Measurements from ENCODE around the gene LYRM7.
"Not testable (repeated sequence)": the region's sequence is repeated elsewhere in the genome, so short reads cannot be mapped to it uniquely, and the experiment has no call there.

LYRM7 gene

DNA sequence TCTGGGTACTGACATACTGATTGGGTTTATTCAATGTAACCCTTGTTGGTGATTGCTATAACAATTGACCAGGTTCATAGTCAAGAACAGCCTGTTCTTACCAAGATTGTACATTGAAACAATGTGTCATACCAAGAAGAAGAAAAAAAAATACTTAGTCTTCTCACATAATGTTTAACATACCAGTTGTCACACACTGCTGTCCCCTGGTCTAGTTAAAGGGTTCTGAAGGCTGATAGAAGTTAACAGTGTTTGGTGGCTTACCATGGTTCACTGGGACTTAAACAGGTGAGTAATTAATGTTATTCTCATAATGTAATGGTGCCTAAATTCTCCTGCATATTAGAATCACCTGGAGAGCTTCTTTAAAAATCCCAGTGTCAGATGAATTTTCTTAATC lies 74.6 kb downstream of the LYRM7 start:
- Histone ChIP-seq H3K4me3 (ENCODE audit: insufficient read length, low read depth) (no peak overlapping the region), H3K9me3 (ENCODE audit: insufficient read depth, low read length) (no peaks in the 10 kb centered on the region), H3K36me3 (ENCODE audit: insufficient read depth, insufficient read length, low read length) (no peaks in the 10 kb centered on the region), H3K27me3 (ENCODE audit: insufficient read depth, insufficient read length) (no peaks in the 10 kb centered on the region), H3K9ac (ENCODE audit: insufficient read length, low read depth) (no peak overlapping the region), H3K4me1 (ENCODE audit: insufficient read depth, insufficient read length) (no peaks in the 10 kb centered on the region)
- DNase-seq (ENCODE audit: low read depth, low spot score): no peak
- TF ChIP-seq YY1 (IDR thresholded peaks at IDR 0.05; ENCODE audit: insufficient read depth, insufficient read length): no peak
- TF ChIP-seq SUZ12 (IDR thresholded peaks at IDR 0.05; ENCODE audit: extremely low read depth, insufficient read depth, insufficient read length): no peak
- TF ChIP-seq ZNF274 (IDR thresholded peaks at IDR 0.05; ENCODE audit: low read depth, low read length): no peak

DNA sequence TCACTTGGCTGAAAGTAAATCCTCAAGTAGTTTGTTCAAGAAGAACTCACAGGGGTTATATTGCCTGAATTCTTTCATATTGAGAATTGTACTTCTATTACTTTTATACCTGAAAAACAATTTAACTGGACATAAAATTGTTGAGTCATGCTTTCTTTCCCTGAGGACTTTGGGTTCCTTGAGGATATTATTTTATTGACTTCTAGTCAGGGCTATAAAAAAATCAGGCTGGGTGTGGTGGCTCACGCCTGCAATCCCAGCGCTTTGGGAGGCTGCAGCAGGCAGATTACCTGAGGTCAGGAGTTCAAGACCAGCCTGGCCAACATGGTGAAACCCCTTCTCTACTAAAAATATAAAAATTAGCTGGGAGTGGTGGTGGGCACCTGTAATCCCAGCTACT lies 75.2 kb downstream of the LYRM7 start:
- no peaks in the 10 kb centered on the region for H3K9me3 ChIP-seq (ENCODE audit: insufficient read depth, low read length)
- no peak overlapping the region for H3K4me3 ChIP-seq (ENCODE audit: insufficient read length, low read depth)
- H3K27me3 ChIP-seq (ENCODE audit: insufficient read depth, insufficient read length): no peaks in the 10 kb centered on the region
- DNase-seq (ENCODE audit: low read depth, low spot score): no peak
- H3K36me3 ChIP-seq (ENCODE audit: insufficient read depth, insufficient read length, low read length): no peaks in the 10 kb centered on the region
- no peak overlapping the region for H3K9ac ChIP-seq (ENCODE audit: insufficient read length, low read depth)
- TF ChIP-seq SUZ12 (IDR thresholded peaks at IDR 0.05; ENCODE audit: extremely low read depth, insufficient read depth, insufficient read length): no peak
- TF ChIP-seq ZNF274 (IDR thresholded peaks at IDR 0.05; ENCODE audit: low read depth, low read length): no peak
- no peak for TF ChIP-seq YY1 (IDR thresholded peaks at IDR 0.05; ENCODE audit: insufficient read depth, insufficient read length)
- no peaks in the 10 kb centered on the region for H3K4me1 ChIP-seq (ENCODE audit: insufficient read depth, insufficient read length)

DNA sequence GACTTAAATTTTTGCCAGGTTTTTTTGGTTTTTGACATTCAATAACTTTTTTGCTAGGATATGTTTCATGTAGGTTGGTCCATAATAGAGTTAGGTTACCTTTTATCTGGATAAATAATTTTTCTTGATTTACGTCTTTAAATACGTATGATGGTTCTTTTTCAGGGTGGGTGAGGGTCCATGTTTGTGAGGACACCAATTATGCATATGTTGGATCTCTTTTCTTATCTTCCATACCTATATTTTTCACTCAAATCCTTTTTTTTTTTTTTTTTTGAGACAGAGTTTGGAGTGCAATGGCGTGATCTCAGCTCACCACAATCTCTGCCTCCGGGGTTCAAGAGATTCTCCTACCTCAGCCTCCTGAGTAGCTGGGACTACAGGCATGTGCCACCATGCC lies 75.8 kb downstream of the LYRM7 start:
- TF ChIP-seq YY1 (IDR thresholded peaks at IDR 0.05; ENCODE audit: insufficient read depth, insufficient read length): no peak
- TF ChIP-seq ZNF274 (IDR thresholded peaks at IDR 0.05; ENCODE audit: low read depth, low read length): no peak
- no peak for TF ChIP-seq SUZ12 (IDR thresholded peaks at IDR 0.05; ENCODE audit: extremely low read depth, insufficient read depth, insufficient read length)
- no peak for DNase-seq (ENCODE audit: low read depth, low spot score)
- Histone ChIP-seq H3K36me3 (ENCODE audit: insufficient read depth, insufficient read length, low read length) (no peaks in the 10 kb centered on the region), H3K9me3 (ENCODE audit: insufficient read depth, low read length) (no peaks in the 10 kb centered on the region), H3K27me3 (ENCODE audit: insufficient read depth, insufficient read length) (no peaks in the 10 kb centered on the region), H3K4me3 (ENCODE audit: insufficient read length, low read depth) (no peak overlapping the region), H3K9ac (ENCODE audit: insufficient read length, low read depth) (no peak overlapping the region), H3K4me1 (ENCODE audit: insufficient read depth, insufficient read length) (no peaks in the 10 kb centered on the region)

DNA sequence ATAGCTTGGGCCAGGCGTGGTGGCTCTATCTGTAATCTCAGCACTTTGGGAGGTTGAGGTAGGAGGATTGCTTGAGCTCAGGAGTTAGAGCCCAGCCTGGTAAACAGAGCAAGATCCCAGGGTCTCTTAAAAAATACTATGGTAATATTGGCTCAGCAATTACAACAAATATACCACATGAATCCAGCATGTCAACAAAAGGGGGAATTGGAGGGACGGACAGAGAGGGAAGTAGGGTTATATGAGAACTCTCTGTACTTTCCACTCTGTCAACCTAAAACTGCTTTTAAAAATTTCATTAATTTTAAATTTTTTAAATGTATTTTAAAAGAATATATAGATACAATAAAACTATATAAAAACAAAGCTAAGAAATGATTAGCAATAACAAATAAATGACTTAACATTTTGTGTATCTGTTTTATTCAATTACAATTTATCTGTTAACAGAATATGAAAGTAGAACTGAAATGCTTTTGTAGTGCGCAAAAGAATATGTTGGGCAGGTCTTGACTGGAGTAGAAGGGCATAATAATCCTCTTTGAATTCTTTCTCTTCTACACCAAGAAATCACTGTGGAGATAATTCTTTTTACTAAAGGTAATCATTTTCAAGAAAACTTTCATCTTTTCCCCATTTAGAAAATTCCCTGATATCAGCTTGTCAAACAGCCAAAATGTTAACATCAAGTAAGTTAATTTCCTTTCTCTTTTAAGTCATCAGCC lies 80.2 kb downstream of the LYRM7 start:
- TF ChIP-seq SUZ12 (IDR thresholded peaks at IDR 0.05; ENCODE audit: extremely low read depth, insufficient read depth, insufficient read length) (no peak), YY1 (IDR thresholded peaks at IDR 0.05; ENCODE audit: insufficient read depth, insufficient read length) (no peak), ZNF274 (IDR thresholded peaks at IDR 0.05; ENCODE audit: low read depth, low read length) (no peak)
- Histone ChIP-seq H3K4me1 (ENCODE audit: insufficient read depth, insufficient read length) (no peaks in the 10 kb centered on the region), H3K9me3 (ENCODE audit: insufficient read depth, low read length) (no peaks in the 10 kb centered on the region), H3K4me3 (ENCODE audit: insufficient read length, low read depth) (no peak overlapping the region), H3K27me3 (ENCODE audit: insufficient read depth, insufficient read length) (no peaks in the 10 kb centered on the region), H3K9ac (ENCODE audit: insufficient read length, low read depth) (no peak overlapping the region), H3K36me3 (ENCODE audit: insufficient read depth, insufficient read length, low read length) (no peaks in the 10 kb centered on the region)
- no peak for DNase-seq (ENCODE audit: low read depth, low spot score)

DNA sequence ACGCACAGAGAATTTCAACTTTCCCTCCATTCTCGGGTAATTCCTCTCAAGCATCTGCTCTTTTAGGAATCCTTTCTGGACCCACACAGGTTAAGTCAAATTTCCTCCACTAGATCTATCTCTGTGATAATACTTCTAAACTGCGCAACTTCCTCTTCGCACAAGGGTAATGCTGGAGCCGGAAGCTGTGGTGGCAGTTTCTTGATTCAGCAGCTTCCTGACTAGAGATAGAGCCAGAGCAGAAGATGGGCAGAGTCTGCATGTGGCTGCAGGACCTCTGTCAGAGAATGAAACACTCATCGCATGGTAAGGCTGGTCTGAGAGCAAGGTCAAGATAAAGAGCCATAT lies 82.1 kb downstream of the LYRM7 start:
- no peaks in the 10 kb centered on the region for H3K36me3 ChIP-seq (ENCODE audit: insufficient read depth, insufficient read length, low read length)
- TF ChIP-seq YY1 (IDR thresholded peaks at IDR 0.05; ENCODE audit: insufficient read depth, insufficient read length) (no peak), SUZ12 (IDR thresholded peaks at IDR 0.05; ENCODE audit: extremely low read depth, insufficient read depth, insufficient read length) (no peak), ZNF274 (IDR thresholded peaks at IDR 0.05; ENCODE audit: low read depth, low read length) (no peak)
- no peak overlapping the region for H3K4me3 ChIP-seq (ENCODE audit: insufficient read length, low read depth)
- H3K27me3 ChIP-seq (ENCODE audit: insufficient read depth, insufficient read length): no peaks in the 10 kb centered on the region
- no peaks in the 10 kb centered on the region for H3K9me3 ChIP-seq (ENCODE audit: insufficient read depth, low read length)
- no peak overlapping the region for H3K9ac ChIP-seq (ENCODE audit: insufficient read length, low read depth)
- no peaks in the 10 kb centered on the region for H3K4me1 ChIP-seq (ENCODE audit: insufficient read depth, insufficient read length)
- no peak for DNase-seq (ENCODE audit: low read depth, low spot score)

DNA sequence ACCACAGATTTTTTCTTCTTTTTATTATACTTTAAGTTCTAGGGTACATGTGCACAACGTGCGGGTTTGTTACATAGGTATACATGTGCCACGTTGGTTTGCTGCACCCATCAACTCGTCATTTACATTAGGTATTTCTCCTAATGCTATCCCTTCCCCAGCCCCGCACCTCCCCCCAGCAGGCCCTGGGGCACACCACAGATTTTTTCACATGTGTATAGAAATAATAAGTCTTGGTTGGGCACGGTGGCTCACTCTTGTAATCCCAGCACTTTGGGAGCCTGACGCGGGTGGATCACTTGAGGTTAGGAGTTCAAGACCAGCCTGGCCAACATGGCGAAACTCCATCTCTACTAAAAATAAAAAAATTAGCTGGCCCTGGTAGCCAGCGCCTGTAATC lies 83.3 kb downstream of the LYRM7 start:
- H3K9ac ChIP-seq (ENCODE audit: insufficient read length, low read depth): not testable (repeated sequence)

DNA sequence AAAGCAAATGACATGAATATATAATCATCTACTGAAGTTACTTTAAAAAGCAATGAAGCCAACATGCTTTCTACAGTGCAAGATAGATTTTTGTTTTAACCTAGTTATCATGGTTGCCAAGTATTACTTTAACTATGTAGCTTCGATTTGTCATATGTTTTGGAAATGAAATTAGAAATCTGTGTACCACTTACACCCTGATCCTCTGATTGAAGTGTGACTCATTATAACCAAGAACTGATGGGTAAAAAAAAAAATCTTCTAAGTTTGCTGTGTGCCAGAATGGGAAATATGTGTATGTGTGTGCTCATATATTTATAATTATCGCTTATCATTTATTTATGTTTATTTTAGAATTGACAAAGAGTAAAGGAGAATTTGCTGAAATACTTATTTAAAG lies 84.0 kb downstream of the LYRM7 start:
- no peak overlapping the region for H3K4me3 ChIP-seq (ENCODE audit: insufficient read length, low read depth)
- no peak overlapping the region for H3K9ac ChIP-seq (ENCODE audit: insufficient read length, low read depth)
- no peaks in the 10 kb centered on the region for H3K4me1 ChIP-seq (ENCODE audit: insufficient read depth, insufficient read length)
- no peaks in the 10 kb centered on the region for H3K27me3 ChIP-seq (ENCODE audit: insufficient read depth, insufficient read length)
- DNase-seq (ENCODE audit: low read depth, low spot score): no peak
- no peaks in the 10 kb centered on the region for H3K36me3 ChIP-seq (ENCODE audit: insufficient read depth, insufficient read length, low read length)
- H3K9me3 ChIP-seq (ENCODE audit: insufficient read depth, low read length): no peaks in the 10 kb centered on the region
- TF ChIP-seq ZNF274 (IDR thresholded peaks at IDR 0.05; ENCODE audit: low read depth, low read length): no peak
- no peak for TF ChIP-seq SUZ12 (IDR thresholded peaks at IDR 0.05; ENCODE audit: extremely low read depth, insufficient read depth, insufficient read length)
- no peak for TF ChIP-seq YY1 (IDR thresholded peaks at IDR 0.05; ENCODE audit: insufficient read depth, insufficient read length)

More for the DNA sequence above, 83.3 kb downstream of the LYRM7 start:
- H3K36me3 ChIP-seq (ENCODE audit: insufficient read depth, insufficient read length, low read length); DNase-seq (ENCODE audit: low read depth, low spot score); H3K27me3 ChIP-seq (ENCODE audit: insufficient read depth, insufficient read length); H3K9me3 ChIP-seq (ENCODE audit: insufficient read depth, low read length); H3K4me3 ChIP-seq (ENCODE audit: insufficient read length, low read depth); H3K4me1 ChIP-seq (ENCODE audit: insufficient read depth, insufficient read length): not testable (repeated sequence)

All from NT2/D1 (cell line).